SU-DHL-6 (cell line): ENCODE measurements around the gene ATRN.
"Not testable (repeated sequence)": the region's sequence is repeated elsewhere in the genome, so short reads cannot be mapped to it uniquely, and the experiment has no call there.

Experiments
- H2AFZ ChIP-seq: fragments of 200-600 bp; sonication (generic); 2 replicates; pipeline ENCODE4 v1.6.1; 2014; ENCODE audit warnings: low read depth, mild to moderate bottlenecking, moderate library complexity, mixed read lengths, antibody characterized with exemption, low read length; ENCODE audit not compliant: severe bottlenecking
- H3F3A ChIP-seq: fragments of 200-600 bp; shearing (Covaris generic); 2 replicates; pipeline ENCODE4 v1.6.0; 2016; ENCODE audit warnings: antibody characterized with exemption, mild to moderate bottlenecking; ENCODE audit not compliant: insufficient read depth
- H3K27ac ChIP-seq: fragments of 200-600 bp; sonication (generic); 2 replicates; pipeline ENCODE4 v1.5.1; 2016; ENCODE audit warnings: low read depth, mild to moderate bottlenecking, low read length, moderate library complexity, mixed read lengths
- H3K27me3 ChIP-seq: fragments of 200-600 bp; sonication (generic), shearing (Covaris generic); 2 replicates; pipeline ENCODE4 v1.6.0; 2014; ENCODE audit warnings: mild to moderate bottlenecking, low read length
- H3K36me3 ChIP-seq: fragments of 200-600 bp; sonication (generic); 2 replicates; pipeline ENCODE4 v1.6.1; 2014; ENCODE audit warnings: mild to moderate bottlenecking, low read length, mixed read lengths
- H3K4me2 ChIP-seq: fragments of 300-600, 200-600 bp; shearing (Covaris generic), sonication (generic); 2 replicates; pipeline ENCODE4 v1.6.0; 2014; ENCODE audit warnings: low read length, low read depth, mild to moderate bottlenecking; ENCODE audit not compliant: poor library complexity, severe bottlenecking
- H3K4me3 ChIP-seq: fragments of 200-600 bp; sonication (generic); 2 replicates; pipeline ENCODE4 v1.5.1; 2014; ENCODE audit warnings: antibody characterized with exemption, low read length, mild to moderate bottlenecking, mixed read lengths; ENCODE audit not compliant: insufficient read depth, poor library complexity, severe bottlenecking
- H3K79me2 ChIP-seq: fragments of 200-600 bp; sonication (generic); 2 replicates; pipeline ENCODE4 v1.6.1; 2014; ENCODE audit warnings: mild to moderate bottlenecking, low read length, moderate library complexity; ENCODE audit not compliant: insufficient read depth
- H3K9ac ChIP-seq: fragments of 200-600 bp; sonication (generic); 2 replicates; pipeline ENCODE4 v1.7.0; 2014; ENCODE audit warnings: mild to moderate bottlenecking, low read length
- H3K9me2 ChIP-seq: fragments of 200-600 bp; sonication (generic); replicated peaks from 2 replicates; pipeline ENCODE4 v1.6.1; 2014; ENCODE audit warnings: low read length; ENCODE audit not compliant: insufficient read depth
- H3K9me3 ChIP-seq: fragments of 200-600 bp; sonication (generic); 2 replicates; pipeline ENCODE4 v1.6.1; 2014; ENCODE audit warnings: low read length, mixed read lengths; ENCODE audit not compliant: insufficient read depth
- H4K20me1 ChIP-seq: fragments of 200-600 bp; sonication (generic); 2 replicates; pipeline ENCODE4 v1.6.1; 2014; ENCODE audit warnings: low read depth, mild to moderate bottlenecking, antibody characterized with exemption, low read length, moderate library complexity, mixed read lengths
- CTCF ChIP-seq: fragments of 200-600 bp; sonication (generic); IDR thresholded peaks from one replicate; pipeline ENCODE4 v1.5.1; 2017; ENCODE audit warnings: antibody characterized with exemption, mild to moderate bottlenecking, low read length, moderate library complexity; ENCODE audit not compliant: insufficient read depth, poor library complexity, severe bottlenecking
- EZH2phosphoT487 ChIP-seq: fragments of 200-600 bp; sonication (generic), shearing (Covaris generic); conservative IDR thresholded peaks from 2 replicates; pipeline ENCODE4 v1.6.1; 2018; ENCODE audit warnings: mild to moderate bottlenecking, antibody characterized with exemption, low read length, moderate library complexity, mixed read lengths

Gene ATRN

GRCh38 chr20:3595541-3595940 is 124.7 kb downstream of the ATRN start:
- no peak overlapping the region for H3K4me3 ChIP-seq
- H4K20me1 ChIP-seq, result no peaks in the 10 kb centered on the region
- H3K36me3 ChIP-seq, result no peaks in the 10 kb centered on the region
- no peaks in the 10 kb centered on the region for H3F3A ChIP-seq
- H3K4me2 ChIP-seq, result no peak overlapping the region
- H2AFZ ChIP-seq, result no peak overlapping the region
- no peaks in the 10 kb centered on the region for H3K9me2 ChIP-seq
- H3K27ac ChIP-seq, result no peak overlapping the region
- H3K9me3 ChIP-seq, result no peaks in the 10 kb centered on the region
- H3K79me2 ChIP-seq, result no peaks in the 10 kb centered on the region
- no peak overlapping the region for H3K9ac ChIP-seq
- TF ChIP-seq CTCF, result no peak
- TF ChIP-seq EZH2phosphoT487, result no peak
- no peaks in the 10 kb centered on the region for H3K27me3 ChIP-seq

- Histone ChIP-seq H3K9me3 (no peaks in the 10 kb centered on the region), H4K20me1 (no peaks in the 10 kb centered on the region), H3K4me3 (no peak overlapping the region), H3K36me3 (no peaks in the 10 kb centered on the region), H3F3A (no peaks in the 10 kb centered on the region), H3K9ac (no peak overlapping the region), H3K27ac (no peak overlapping the region), H3K4me2 (no peak overlapping the region), H3K79me2 (no peaks in the 10 kb centered on the region), H3K9me2 (no peaks in the 10 kb centered on the region), H3K27me3 (no peaks in the 10 kb centered on the region), H2AFZ (no peak overlapping the region)
- TF ChIP-seq CTCF (no peak), EZH2phosphoT487 (no peak)
Observed at GRCh38 chr20:3603108-3603507, 132.3 kb downstream of the ATRN start.

GRCh38 chr20:3605386-3605886 is 134.6 kb downstream of the ATRN start:
- not testable (repeated sequence) for H3K27me3 ChIP-seq, H3K4me3 ChIP-seq, H3K36me3 ChIP-seq, H3K9me2 ChIP-seq, H3K79me2 ChIP-seq, H3K4me2 ChIP-seq, H3F3A ChIP-seq, H3K9ac ChIP-seq, H4K20me1 ChIP-seq, H3K9me3 ChIP-seq, H3K27ac ChIP-seq, H2AFZ ChIP-seq

- H4K20me1 ChIP-seq, result no peaks in the 10 kb centered on the region
- no peak overlapping the region for H2AFZ ChIP-seq
- H3K36me3 ChIP-seq, result no peaks in the 10 kb centered on the region
- no peaks in the 10 kb centered on the region for H3F3A ChIP-seq
- H3K79me2 ChIP-seq, result no peaks in the 10 kb centered on the region
- H3K27ac ChIP-seq, result no peak overlapping the region
- no peak overlapping the region for H3K4me2 ChIP-seq
- no peak overlapping the region for H3K9ac ChIP-seq
- H3K27me3 ChIP-seq, result no peaks in the 10 kb centered on the region
- TF ChIP-seq EZH2phosphoT487 (no peak), CTCF (no peak)
- H3K9me2 ChIP-seq, result no peaks in the 10 kb centered on the region
- no peaks in the 10 kb centered on the region for H3K9me3 ChIP-seq
- H3K4me3 ChIP-seq, result no peak overlapping the region
Observed at GRCh38 chr20:3606021-3606420, 135.2 kb downstream of the ATRN start.
